ENCODE data around the gene ARPP19.

The ARPP19 gene

DNA sequence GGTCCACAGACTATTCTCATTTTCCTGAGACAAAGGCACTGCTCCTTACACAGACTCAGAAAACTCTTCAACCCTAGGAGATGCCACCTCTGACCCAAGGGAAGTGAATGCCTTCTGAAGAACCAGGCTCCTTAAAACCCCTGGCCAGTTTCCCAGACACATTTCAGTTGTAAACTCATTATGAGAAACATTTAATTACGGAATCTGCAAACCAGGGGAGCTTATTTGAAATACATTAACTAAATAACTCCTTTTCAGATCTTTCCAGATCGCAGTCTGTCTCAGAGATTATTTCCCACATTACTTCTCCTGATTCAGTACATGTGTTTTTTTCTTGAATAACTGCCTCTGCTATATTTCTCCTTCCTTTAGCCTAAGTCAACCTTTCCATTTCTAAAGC is 57.7 kb downstream of the ARPP19 start:
- DNase-seq: no peak

DNA sequence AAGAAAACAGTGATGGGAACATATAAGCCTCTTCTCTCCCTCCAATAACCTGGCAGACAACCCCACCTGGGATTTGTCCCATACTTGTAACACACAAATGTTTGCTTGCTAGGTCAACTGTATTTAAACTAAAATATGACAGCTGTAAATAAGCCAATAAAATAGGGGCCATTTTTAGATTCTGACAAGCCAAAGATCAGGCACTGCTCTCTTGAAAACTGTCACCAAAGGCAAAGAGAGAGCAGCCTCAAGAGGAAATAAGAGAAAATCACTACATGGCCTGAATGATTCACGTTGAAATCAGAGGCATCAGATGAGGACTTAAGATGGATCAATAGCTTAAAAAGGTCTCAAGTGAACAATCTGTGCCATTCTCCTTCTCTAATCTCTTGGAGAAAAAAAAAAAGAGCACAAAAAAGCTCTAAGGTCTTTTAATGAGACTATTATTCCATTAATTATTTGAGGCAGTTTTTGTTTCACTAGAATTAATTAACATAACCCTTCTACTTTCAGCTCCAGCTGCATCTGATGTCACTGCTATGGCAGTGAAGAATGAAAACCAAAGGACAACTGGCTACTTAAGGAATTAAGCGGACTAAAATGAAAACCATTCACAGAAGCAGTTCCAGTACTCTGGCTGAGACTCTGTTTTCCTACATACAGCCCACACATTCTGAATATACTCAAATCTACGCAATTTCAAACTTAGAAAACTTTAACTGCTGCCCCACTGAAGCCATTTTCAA is 59.2 kb downstream of the ARPP19 start:
- DNase-seq: no peak

DNA sequence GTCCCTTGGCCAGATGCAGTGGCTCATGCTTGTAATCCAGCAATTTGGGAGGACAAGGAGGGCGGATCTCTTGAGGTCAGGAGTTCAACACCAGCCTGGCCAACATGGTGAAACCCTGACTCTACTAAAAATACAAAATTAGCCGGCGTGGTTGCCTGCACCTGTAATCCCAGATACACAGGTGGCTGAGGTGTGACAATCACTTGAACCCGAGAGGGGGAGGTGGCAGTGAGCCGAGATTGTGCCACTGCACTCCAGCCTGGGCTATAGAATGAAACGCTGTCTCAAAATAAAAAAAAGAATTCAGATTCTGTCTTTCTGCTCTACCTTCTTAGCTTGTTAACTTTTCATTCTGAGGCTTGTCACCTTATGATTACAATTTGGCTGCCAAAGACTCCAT is 62.3 kb downstream of the ARPP19 start:
- DNase-seq: no peak

DNA sequence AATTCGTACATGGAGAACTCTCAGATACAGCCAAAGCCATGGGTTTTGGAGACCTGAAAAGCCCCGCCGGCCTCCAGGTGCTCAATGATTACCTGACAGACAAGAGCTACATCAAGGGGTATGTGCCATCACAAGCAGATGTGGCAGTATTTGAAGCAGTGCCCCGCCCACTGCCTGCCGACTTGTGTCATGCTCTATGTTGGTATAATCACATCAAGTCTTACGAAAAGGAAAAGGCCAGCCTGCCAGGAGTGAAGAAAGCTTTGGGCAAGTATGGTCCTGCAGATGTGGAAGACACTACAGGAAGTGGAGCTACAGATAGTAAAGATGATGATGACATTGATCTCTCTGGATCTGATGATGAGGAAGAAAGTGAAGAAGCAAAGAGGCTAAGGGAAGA is 63.7 kb downstream of the ARPP19 start:
- DNase-seq: no peak

DNA sequence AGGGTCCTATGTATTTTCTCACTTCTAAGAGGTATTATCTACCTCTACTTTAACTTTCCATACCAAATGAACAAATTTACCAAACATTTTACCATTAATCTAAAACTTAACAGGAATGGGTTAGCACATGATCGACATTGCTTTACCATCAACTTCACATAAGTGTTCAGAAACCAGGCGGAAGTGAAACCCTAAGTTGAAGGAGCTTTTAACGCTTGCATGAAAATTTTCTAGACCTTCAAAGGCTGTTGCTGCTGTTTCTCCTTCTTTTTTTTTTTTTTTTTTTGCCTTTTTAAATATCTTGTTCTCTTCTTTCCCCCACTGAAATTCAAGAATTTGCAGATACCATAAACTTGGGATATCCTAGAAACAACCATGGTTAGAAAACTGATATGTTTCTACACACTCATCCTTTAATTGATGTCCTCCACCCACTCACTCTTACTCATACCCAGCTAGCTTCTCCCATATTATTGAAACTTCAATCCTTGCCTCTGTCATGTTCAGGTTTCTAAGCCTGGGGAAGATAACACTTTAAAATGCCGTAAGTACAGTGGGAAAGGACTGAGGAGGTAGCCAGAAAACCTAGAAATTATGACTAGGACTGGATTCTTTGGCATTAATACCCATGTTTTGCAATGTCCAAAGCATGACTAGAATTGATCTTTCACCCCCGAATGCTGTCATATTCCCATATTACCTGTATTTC is 64.9 kb downstream of the ARPP19 start:
- no peak for DNase-seq

DNA sequence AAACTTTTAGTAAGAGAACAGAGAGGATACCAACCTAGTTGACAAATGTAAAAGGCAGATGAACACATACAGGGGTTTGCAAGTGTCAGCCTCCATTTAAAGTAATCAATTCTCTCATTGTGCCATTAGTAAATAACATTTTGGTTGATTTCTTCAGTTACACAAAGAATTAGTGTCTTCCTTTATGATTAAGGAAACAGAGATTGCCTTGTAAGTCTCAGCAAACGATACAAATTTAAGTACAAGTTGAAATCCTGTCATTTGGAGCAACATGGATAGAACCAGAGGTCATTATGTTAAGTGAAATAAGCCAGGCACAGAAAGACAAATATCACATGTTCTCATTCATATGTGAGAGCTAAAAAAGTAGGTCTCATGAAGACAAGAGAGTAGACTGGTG is 66.2 kb downstream of the ARPP19 start:
- DNase-seq: no peak

DNA sequence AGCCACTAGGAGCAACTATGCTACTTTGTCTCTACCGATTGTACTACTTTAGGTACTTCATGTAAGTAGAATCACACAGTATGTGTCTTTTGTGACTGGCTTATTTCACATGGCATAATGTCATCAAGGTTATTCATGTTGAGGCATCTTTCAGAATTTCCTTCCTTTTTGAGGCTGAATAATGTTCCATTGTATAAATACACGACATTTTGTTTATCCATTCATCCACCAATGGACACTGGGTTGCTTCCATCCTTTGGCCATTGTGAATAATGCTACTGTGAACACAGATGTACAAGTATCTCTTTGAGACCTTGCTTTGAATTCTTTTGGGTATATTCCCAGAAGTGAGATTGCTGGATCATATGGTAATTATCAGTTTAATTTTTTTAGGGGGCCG is 69.3 kb downstream of the ARPP19 start:
- DNase-seq: no peak

DNA sequence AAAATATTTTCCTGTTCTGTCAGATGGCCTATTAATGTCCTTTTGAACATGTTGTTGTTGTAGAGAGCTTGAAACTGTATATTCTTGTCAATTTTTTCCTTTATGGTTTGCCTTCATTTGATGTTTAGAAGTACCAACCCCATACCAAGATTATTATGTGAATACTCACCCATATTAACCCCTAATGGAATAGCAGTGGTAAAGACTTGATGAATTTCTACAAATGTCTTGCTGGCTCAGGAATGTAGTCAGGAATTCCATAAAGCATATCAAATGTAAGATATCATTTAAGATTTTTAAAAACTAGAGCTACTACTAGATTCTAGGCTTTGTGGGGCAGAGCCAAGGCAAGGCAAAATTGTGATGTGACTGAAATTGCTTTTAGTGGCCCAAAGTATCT is 70.1 kb downstream of the ARPP19 start:
- no peak for DNase-seq

Measured in effector CD8-positive, alpha-beta T cell (primary cell).